HG02759 (cell line): ENCODE results near the gene RALY.

Experiments used
- ATAC-seq: cut with Tn5 transposase; IDR thresholded peaks from one replicate; pipeline ENCODE4 v1.9.1; 2021; ENCODE audit warnings: mild to moderate bottlenecking, moderate library complexity; ENCODE audit not compliant: unreplicated experiment

Gene RALY

GRCh38 chr20:34074101-34074760 is 80.5 kb downstream of the RALY start:
- no peak for ATAC-seq

- no peak for ATAC-seq
Observed at GRCh38 chr20:34075647-34076046, 81.9 kb downstream of the RALY start.

GRCh38 chr20:34076952-34077351 is 83.2 kb downstream of the RALY start:
- ATAC-seq: no peak

- no peak for ATAC-seq
Observed at GRCh38 chr20:34078540-34078939, 84.8 kb downstream of the RALY start.

- no peak for ATAC-seq
Observed at GRCh38 chr20:34079818-34080217, 86.1 kb downstream of the RALY start.

GRCh38 chr20:34082232-34082887 is 88.6 kb downstream of the RALY start:
- ATAC-seq: no peak

- no peak for ATAC-seq
Observed at GRCh38 chr20:34083137-34083536, 89.4 kb downstream of the RALY start.

GRCh38 chr20:34083781-34084180 is 90.1 kb downstream of the RALY start:
- ATAC-seq: no peak

- ATAC-seq: no peak
Observed at GRCh38 chr20:34084227-34084923, 90.7 kb downstream of the RALY start.

- ATAC-seq: no peak
Observed at GRCh38 chr20:34085544-34086040, 91.9 kb downstream of the RALY start.

- ATAC-seq: no peak
Observed at GRCh38 chr20:34088305-34089174, 94.8 kb downstream of the RALY start.

GRCh38 chr20:34089175-34089479 is 95.4 kb downstream of the RALY start:
- ATAC-seq: no peak

GRCh38 chr20:34089655-34090345 is 96.1 kb downstream of the RALY start:
- no peak for ATAC-seq

GRCh38 chr20:34090645-34091044 is 96.9 kb downstream of the RALY start:
- ATAC-seq: no peak

- no peak for ATAC-seq
Observed at GRCh38 chr20:34091637-34092200, 98.0 kb downstream of the RALY start.

GRCh38 chr20:34093895-34094294 is 100.2 kb downstream of the RALY start:
- ATAC-seq: no peak

GRCh38 chr20:34095825-34096224 is 102.1 kb downstream of the RALY start:
- no peak for ATAC-seq

- no peak for ATAC-seq
Observed at GRCh38 chr20:34096699-34097444, 103.2 kb downstream of the RALY start.

GRCh38 chr20:34098570-34098969 is 104.9 kb downstream of the RALY start:
- ATAC-seq: no peak

- no peak for ATAC-seq
Observed at GRCh38 chr20:34099675-34100074, 106.0 kb downstream of the RALY start.
